Trophoblast cell (in vitro differentiated cells and primary cell): ENCODE measurements around the gene S100Z.
"Not testable (repeated sequence)": the region's sequence is repeated elsewhere in the genome, so short reads cannot be mapped to it uniquely, and the experiment has no call there.

Source experiments
- DNase-seq, 2 donors: peaks; one replicate each; pipeline ENCODE4 v3.0.0-alpha.2; 2016
- H2AFZ ChIP-seq: 2 replicates; pipeline ENCODE4 v1.6.1; 2013; ENCODE audit warnings: low read length, moderate library complexity, mild to moderate bottlenecking; ENCODE audit not compliant: insufficient read depth, poor library complexity
- H2AK5ac ChIP-seq: 2 replicates; pipeline ENCODE4 v1.6.1; 2013; ENCODE audit warnings: mild to moderate bottlenecking, low read length
- H2BK120ac ChIP-seq: 2 replicates; pipeline ENCODE4 v1.6.1; 2013; ENCODE audit warnings: low read length, mild to moderate bottlenecking, moderate library complexity; ENCODE audit not compliant: insufficient read depth, poor library complexity
- H2BK12ac ChIP-seq: 2 replicates; pipeline ENCODE4 v1.6.1; 2013; ENCODE audit warnings: mild to moderate bottlenecking, low read length, moderate library complexity
- H2BK5ac ChIP-seq: 2 replicates; pipeline ENCODE4 v1.6.1; 2013; ENCODE audit warnings: low read length, low read depth, moderate library complexity, mild to moderate bottlenecking; ENCODE audit not compliant: poor library complexity
- H3K14ac ChIP-seq: 2 replicates; pipeline ENCODE4 v1.6.1; 2013; ENCODE audit warnings: mild to moderate bottlenecking, low read length
- H3K18ac ChIP-seq: 2 replicates; pipeline ENCODE4 v1.6.1; 2013; ENCODE audit warnings: mild to moderate bottlenecking, low read length
- H3K23ac ChIP-seq: 2 replicates; pipeline ENCODE4 v1.6.1; 2013; ENCODE audit warnings: low read length
- H3K27ac ChIP-seq: 2 replicates; pipeline ENCODE4 v1.5.1; 2013; ENCODE audit warnings: low read depth, mild to moderate bottlenecking, inconsistent platforms, low read length, moderate library complexity
- H3K27me3 ChIP-seq: 2 replicates; pipeline ENCODE4 v1.6.1; 2013; ENCODE audit warnings: inconsistent platforms, mild to moderate bottlenecking, low read length, moderate library complexity; ENCODE audit not compliant: insufficient read depth
- H3K36me3 ChIP-seq, 2 experiments: 1 replicate in 1 of 2; 2 replicates in 1 of 2; pipeline ENCODE4 v1.6.1; 2013; ENCODE audit warnings: low read length in 2 of 2, mild to moderate bottlenecking in 2 of 2, moderate library complexity in 1 of 2; ENCODE audit not compliant: insufficient read depth in 2 of 2, control insufficient read depth in 1 of 2
- H3K4ac ChIP-seq: 2 replicates; pipeline ENCODE4 v1.6.1; 2013; ENCODE audit warnings: low read depth, mild to moderate bottlenecking, low read length, moderate library complexity
- H3K4me1 ChIP-seq, 2 experiments: 1 replicate in 1 of 2; 2 replicates in 1 of 2; pipeline ENCODE4 v1.6.1; 2013; ENCODE audit warnings: low read length in 2 of 2, mild to moderate bottlenecking in 2 of 2, moderate library complexity in 1 of 2; ENCODE audit not compliant: insufficient read depth in 2 of 2, control insufficient read depth in 1 of 2
- H3K4me2 ChIP-seq: 2 replicates; pipeline ENCODE4 v1.6.1; 2013; ENCODE audit warnings: inconsistent platforms, mild to moderate bottlenecking, low read length, moderate library complexity
- H3K4me3 ChIP-seq: 2 replicates; pipeline ENCODE4 v1.5.1; 2013; ENCODE audit warnings: mild to moderate bottlenecking, low read depth, low read length, inconsistent platforms
- H3K79me1 ChIP-seq: one replicate; pipeline ENCODE4 v1.6.1; 2013; ENCODE audit warnings: low read length
- H3K79me2 ChIP-seq: 2 replicates; pipeline ENCODE4 v1.6.1; 2013; ENCODE audit warnings: low read length, mild to moderate bottlenecking; ENCODE audit not compliant: control insufficient read depth, insufficient read depth, poor library complexity
- H3K9ac ChIP-seq: 2 replicates; pipeline ENCODE4 v1.6.1; 2013; ENCODE audit warnings: mild to moderate bottlenecking, low read length
- H3K9me3 ChIP-seq: 2 replicates; pipeline ENCODE4 v1.6.1; 2013; ENCODE audit warnings: low read depth, mild to moderate bottlenecking, control low read depth, inconsistent platforms, low read length; ENCODE audit not compliant: insufficient read depth
- H4K12ac ChIP-seq: 2 replicates; pipeline ENCODE4 v1.6.1; 2013; ENCODE audit warnings: low read depth, mild to moderate bottlenecking, low read length, moderate library complexity
- H4K8ac ChIP-seq: 2 replicates; pipeline ENCODE4 v1.6.1; 2013; ENCODE audit warnings: low read depth, mild to moderate bottlenecking, low read length, moderate library complexity
- H4K91ac ChIP-seq: one replicate; pipeline ENCODE4 v1.6.1; 2013; ENCODE audit warnings: low read depth, mild to moderate bottlenecking, low read length, moderate library complexity
- WGBS: extraction: QIAGEN DNeasy Blood & Tissue Kit; methylation state at CpG from one replicate; pipeline ENCODE4 v1.1.7; 2013; ENCODE audit warnings: missing lambda C conversion rate; ENCODE audit not compliant: insufficient read length, insufficient coverage; ENCODE audit errors: extremely low coverage; 5-methylcytosine and 5-hydroxymethylcytosine counted together

The S100Z gene

DNA sequence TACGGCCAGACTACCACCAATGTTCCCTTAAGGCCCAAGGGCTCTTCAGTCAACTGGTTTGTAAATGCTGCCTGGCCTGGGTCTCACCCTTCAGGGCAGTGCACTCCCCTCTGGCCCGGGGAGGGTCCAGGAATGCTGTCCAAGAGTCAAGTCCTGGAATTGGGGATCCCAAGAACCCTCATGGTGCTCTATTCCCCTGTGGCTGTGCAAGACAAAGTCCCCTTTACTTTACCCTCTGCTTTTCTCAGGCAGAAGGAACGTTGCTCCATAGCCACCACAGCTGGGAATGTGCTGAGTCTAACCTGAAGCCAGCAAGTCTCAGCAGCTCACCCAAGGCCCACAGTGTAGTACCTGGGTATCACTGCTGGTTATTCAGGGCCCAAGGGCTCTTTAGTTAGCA, 51.7 kb downstream of the S100Z start:
- no peak overlapping the region for H2BK120ac ChIP-seq
- H3K9me3 ChIP-seq: peaks cover 5% of the 10 kb centered on the region
- no peak overlapping the region for H3K4me3 ChIP-seq
- no peak overlapping the region for H2BK5ac ChIP-seq
- no peak overlapping the region for H3K18ac ChIP-seq
- no peak overlapping the region for H3K4me2 ChIP-seq
- H4K91ac ChIP-seq: no peak overlapping the region
- H3K79me1 ChIP-seq: no peaks in the 10 kb centered on the region
- no peak overlapping the region for H3K23ac ChIP-seq
- no peak overlapping the region for H4K8ac ChIP-seq
- H3K79me2 ChIP-seq: no peaks in the 10 kb centered on the region
- H3K4me1 ChIP-seq: no peaks in the 10 kb centered on the region
- no peak overlapping the region for H3K4ac ChIP-seq
- H3K27me3 ChIP-seq: no peaks in the 10 kb centered on the region
- H4K12ac ChIP-seq: no peak overlapping the region
- H3K27ac ChIP-seq: no peak overlapping the region
- H3K36me3 ChIP-seq: no peaks in the 10 kb centered on the region
- no CpG with 5 or more reads among the region's 3 CpGs for WGBS
- no peak for DNase-seq
- H2BK12ac ChIP-seq: no peak overlapping the region
- H2AK5ac ChIP-seq: no peak overlapping the region
- no peak overlapping the region for H3K9ac ChIP-seq
- no peak overlapping the region for H2AFZ ChIP-seq
- no peak overlapping the region for H3K14ac ChIP-seq

DNA sequence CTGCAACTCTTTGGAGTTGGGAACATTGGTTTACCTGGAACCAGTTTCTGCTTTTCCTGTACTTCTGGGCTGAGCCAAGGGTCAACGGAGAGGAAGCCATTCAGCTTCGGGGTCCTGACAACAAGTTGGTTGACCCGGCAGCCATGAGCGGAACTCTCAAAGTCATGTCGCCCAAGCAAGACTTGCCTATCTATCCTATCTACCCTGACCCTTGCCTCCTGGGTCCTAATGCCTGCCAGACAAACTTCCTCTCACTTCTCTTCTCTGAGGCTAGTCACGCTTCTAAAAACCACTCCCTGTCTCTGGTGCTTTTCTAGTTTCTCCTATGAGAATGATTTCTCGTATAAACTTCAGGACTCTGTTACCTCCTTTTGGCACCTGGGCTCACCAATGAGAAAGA, 58.4 kb downstream of the S100Z start:
- H3K79me2 ChIP-seq: no peaks in the 10 kb centered on the region
- H3K4me2 ChIP-seq: no peak overlapping the region
- no peak overlapping the region for H3K4ac ChIP-seq
- H4K91ac ChIP-seq: no peak overlapping the region
- no peaks in the 10 kb centered on the region for H3K9me3 ChIP-seq
- H3K9ac ChIP-seq: no peak overlapping the region
- no CpG with 5 or more reads among the region's 7 CpGs for WGBS
- H2AFZ ChIP-seq: no peak overlapping the region
- H3K27ac ChIP-seq: no peak overlapping the region
- no peak overlapping the region for H3K18ac ChIP-seq
- H4K8ac ChIP-seq: no peak overlapping the region
- no peaks in the 10 kb centered on the region for H3K4me1 ChIP-seq
- no peaks in the 10 kb centered on the region for H3K79me1 ChIP-seq
- no peak overlapping the region for H2AK5ac ChIP-seq
- H4K12ac ChIP-seq: no peak overlapping the region
- H3K36me3 ChIP-seq: no peaks in the 10 kb centered on the region
- DNase-seq: no peak
- H3K23ac ChIP-seq: no peak overlapping the region
- H2BK12ac ChIP-seq: no peak overlapping the region
- no peak overlapping the region for H2BK120ac ChIP-seq
- no peak overlapping the region for H3K14ac ChIP-seq
- no peak overlapping the region for H2BK5ac ChIP-seq
- H3K27me3 ChIP-seq: no peaks in the 10 kb centered on the region
- no peak overlapping the region for H3K4me3 ChIP-seq

DNA sequence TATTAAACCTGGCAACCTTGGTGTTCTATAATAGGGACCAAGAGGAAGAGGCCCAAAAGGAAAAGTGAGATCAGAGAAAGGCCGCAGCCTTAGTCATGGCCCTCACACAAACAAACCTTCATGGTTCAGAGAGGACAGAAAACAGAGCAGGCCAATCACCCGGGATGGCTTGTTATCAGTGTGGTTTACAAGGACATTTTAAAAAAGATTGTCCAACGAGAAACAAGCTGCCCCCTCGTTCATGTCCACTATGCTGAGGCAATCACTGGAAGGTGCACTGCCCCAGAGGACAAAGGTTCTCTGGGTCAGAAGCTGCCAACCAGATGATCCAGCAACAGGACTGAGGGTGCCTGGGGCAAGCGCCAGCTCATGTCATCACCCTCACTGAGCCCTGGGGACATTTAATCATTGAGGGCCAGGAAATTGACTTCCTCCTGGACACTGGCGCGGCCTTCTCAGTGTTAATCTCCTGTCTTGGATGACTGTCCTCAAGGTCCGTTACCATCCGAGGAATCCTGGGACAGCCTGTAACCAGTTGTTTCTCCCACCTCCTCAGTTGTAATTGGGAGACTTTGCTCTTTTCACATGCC, 60.6 kb downstream of the S100Z start:
- H3K4ac ChIP-seq, H3K27ac ChIP-seq, H3K4me1 ChIP-seq, H3K36me3 ChIP-seq, H2BK120ac ChIP-seq, H3K4me3 ChIP-seq, H2BK12ac ChIP-seq, H4K8ac ChIP-seq, H3K79me2 ChIP-seq, H4K12ac ChIP-seq, H3K9me3 ChIP-seq, H2AK5ac ChIP-seq, H2BK5ac ChIP-seq, H3K4me2 ChIP-seq, H4K91ac ChIP-seq, H3K23ac ChIP-seq, H3K9ac ChIP-seq, H3K27me3 ChIP-seq, H3K18ac ChIP-seq, H3K14ac ChIP-seq, H3K79me1 ChIP-seq, H2AFZ ChIP-seq: not testable (repeated sequence)
- DNase-seq: peak; percentile 22 to 49
- WGBS: no CpG with 5 or more reads among the region's 9 CpGs

DNA sequence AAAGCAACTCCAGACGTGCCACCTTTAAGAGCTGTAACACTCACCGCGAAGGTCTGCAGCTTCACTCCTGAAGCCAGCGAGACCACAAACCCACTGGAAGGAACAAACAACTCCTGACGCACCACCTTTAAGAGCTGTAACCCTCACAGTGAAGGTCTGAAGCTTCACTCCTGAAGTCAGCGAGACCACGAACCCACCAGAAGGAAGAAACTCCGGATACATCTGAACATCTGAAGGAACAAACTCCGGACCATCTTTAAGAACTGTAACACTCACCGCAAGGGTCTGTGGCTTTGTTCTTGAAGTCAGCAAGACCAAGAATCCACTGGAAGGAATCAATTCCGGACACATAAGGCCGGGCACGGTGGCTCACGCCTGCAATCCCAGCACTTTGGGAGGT, 64.9 kb downstream of the S100Z start:
- not testable (repeated sequence) for H3K23ac ChIP-seq, H3K4me3 ChIP-seq, H2BK12ac ChIP-seq, H3K27me3 ChIP-seq, H2BK5ac ChIP-seq, H3K4me2 ChIP-seq, H3K27ac ChIP-seq, H4K8ac ChIP-seq, H4K91ac ChIP-seq, H4K12ac ChIP-seq, H3K9ac ChIP-seq, H2AFZ ChIP-seq, H3K9me3 ChIP-seq, H3K79me2 ChIP-seq, H3K36me3 ChIP-seq, H3K4me1 ChIP-seq, H2AK5ac ChIP-seq, H2BK120ac ChIP-seq, H3K14ac ChIP-seq, H3K79me1 ChIP-seq, H3K18ac ChIP-seq, DNase-seq, H3K4ac ChIP-seq
- WGBS: no CpG with 5 or more reads among the region's 14 CpGs
